ENCODE results near the gene NR2C2AP.
"Not testable (repeated sequence)": the region's sequence is repeated elsewhere in the genome, so short reads cannot be mapped to it uniquely, and the experiment has no call there.

NR2C2AP gene

GRCh38 chr19:19179548-19180441, 23.4 kb downstream of the NR2C2AP start:
- no peak for DNase-seq

DNA sequence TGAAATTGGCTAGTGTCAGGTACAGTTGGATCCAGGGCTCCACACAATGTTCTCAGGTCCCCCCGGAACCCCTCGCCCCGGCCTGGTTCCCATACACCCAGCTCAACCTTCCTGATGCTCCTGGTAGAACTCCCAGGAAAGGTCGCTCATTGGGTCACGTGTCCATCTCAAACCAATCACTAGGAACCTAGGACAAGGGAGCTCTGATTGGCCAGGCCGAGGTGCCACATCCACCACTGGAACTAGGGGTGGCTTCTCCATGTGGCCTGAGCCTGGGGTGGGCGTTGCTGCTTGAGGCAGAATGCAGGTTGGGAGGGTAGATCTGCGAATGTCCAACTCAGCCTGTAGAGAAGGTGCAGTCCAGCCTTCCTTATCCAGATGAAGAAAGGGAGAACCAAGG, 26.3 kb downstream of the NR2C2AP start:
- no peak for DNase-seq

DNA sequence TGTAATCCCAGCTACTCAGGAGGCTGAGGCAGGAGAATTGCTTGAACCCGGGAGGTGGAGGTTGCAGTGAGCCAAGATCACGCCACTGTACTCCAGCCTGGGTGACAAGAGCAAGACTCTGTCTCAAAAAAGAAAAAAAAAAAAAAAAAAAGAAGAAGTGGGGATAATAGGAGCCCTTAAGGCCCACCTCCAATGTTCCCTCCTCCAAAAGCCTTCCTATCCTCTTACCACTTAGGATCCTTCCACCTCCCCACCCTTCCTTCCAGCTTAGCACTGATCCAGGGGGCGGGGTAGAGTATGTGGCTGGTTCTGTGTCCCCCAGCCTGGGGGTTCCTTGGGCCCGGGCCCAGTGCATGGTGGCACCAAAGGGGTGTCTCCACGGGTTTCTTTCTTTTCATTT, 30.0 kb downstream of the NR2C2AP start:
- DNase-seq, result not testable (repeated sequence)

DNA sequence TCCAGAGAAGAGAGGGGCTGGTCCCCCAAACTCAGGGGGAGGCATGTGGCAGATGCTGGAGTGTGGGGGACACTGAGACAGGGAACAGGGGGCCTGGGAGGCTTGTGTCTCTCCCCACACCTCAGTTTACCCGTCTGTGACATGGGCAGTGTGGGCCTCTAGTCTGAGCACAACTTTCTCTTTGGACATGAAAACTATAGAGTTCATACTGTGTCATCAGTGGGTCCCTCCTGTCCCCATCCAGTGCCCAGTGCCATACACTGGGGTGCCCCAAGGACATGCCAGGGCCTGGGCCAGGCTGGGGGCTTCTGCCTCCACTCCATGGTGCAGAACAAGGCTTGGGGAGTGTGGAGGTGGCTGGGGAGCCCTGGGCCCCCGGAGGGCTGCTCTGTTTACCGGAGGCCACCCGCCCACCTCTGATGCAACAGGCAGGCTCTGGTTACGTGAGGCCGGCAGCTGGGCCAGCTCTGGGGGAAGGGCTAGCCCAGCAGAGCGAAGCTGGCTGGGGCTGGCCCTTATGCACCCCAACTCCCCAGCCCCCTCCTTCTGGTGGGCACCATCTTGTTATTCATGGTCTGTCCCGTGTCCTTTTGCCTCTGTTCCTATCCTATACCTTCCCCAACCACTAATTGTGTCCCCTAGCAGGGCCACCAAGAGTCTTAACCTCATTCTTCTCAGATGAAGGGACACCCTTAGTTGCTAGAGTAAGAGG, 31.2 kb downstream of the NR2C2AP start:
- DNase-seq, result no peak

DNA sequence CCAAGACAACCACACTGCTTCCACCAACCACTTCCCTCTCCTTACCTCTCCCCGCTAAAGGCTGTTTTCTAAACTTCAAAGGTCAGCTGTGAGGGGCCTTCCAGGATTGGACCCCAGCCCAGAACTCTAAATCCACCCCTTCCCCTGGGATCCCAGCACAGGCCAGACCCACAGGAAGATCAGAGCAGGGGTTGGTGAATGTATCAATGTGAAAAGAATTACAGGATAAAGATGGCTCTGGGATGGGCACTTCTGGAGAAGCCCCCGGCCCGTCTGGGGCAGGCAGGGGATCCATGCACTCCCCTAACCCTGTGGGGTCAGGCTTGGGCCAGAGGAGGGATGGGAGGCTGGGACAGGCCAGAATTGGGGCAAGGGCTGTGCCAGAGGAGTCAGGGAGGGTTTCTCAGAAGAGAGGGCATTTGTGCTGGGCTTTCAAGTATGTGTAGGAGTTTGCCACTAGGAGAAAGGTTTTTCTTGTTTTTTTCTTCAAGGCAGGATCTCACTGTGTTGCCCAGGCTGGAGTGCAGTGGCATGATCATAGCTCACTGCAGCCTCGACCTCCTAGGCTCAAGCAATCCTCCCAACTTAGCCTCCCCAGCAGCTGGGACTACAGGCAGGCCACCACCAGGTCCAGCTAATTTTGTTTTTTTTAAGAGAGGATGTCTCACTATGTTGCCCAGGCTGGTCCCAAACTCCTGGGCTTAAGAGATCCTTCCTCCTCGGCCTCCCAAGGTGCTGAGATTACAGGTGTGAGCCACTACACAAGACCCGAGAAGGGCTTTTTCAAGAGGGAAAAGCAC, 32.1 kb downstream of the NR2C2AP start:
- DNase-seq, result no peak

- peak; percentile 39 for DNase-seq
Observed at GRCh38 chr19:19170053-19170872, 33.0 kb downstream of the NR2C2AP start, which contains the start of gene MEF2B. Gene MEF2B, minus strand, starts transcription at chr19:19170263. Its CDS starts 19,528 bp downstream, at chr19:19150735.

DNA sequence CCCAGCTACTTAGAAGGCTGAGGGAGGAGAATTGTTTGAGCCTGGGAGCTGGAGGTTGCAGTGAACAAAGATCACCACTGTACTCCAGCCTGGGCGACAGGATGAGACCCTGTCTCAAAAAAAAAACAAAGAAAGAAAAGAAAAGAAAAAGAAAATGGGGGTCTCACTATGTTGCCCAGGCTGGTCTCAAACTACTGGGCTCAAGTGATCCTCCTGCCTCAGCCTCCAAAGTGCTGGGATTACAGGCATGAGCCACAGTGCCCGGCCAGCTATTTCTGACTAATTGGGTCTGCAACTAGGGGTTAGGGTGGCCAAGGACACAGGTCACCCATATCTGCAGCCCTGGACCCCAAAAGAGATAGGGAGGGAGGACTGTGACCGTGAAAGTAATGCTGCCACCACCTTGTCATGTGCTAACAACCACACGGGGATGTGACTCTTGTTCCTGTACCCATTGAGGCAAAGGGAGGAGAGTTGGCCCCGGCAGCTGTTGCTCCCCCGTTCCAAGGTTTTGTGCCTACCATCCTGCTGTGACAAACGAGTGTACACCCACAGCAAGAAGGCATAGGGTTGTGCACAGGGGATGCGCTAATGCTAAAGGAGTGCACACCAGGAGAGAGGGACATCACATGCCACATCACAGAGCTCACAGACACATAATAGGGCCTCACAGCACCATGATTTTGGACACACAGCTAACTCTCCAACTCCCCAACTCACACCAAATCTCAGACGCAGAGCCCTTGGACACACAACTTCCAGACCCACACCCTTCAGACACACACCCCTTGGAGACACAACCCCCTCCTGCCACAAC, 33.8 kb downstream of the NR2C2AP start:
- no peak for DNase-seq

GRCh38 chr19:19167612-19168011, 35.6 kb downstream of the NR2C2AP start:
- no peak for DNase-seq

DNA sequence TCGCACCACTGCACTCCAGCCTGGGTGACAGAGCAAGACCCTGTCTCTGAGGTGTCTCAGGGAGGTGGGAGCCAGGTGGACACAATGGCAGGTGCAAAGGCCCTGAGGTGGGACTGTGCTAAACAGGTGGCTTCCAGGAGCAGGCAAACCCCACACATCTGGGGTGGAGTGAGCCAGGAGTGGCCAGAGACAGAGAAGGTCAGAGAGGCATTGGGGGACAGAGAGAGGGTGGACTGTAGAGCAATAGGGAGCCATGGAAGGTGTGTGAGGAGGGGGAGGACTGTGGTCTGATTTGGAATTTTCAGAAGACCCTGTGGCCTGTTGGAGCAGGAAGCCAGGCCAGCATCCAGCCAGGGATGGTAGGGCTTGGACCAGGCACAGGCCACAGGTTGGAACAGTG, 37.8 kb downstream of the NR2C2AP start:
- no peak for DNase-seq

DNA sequence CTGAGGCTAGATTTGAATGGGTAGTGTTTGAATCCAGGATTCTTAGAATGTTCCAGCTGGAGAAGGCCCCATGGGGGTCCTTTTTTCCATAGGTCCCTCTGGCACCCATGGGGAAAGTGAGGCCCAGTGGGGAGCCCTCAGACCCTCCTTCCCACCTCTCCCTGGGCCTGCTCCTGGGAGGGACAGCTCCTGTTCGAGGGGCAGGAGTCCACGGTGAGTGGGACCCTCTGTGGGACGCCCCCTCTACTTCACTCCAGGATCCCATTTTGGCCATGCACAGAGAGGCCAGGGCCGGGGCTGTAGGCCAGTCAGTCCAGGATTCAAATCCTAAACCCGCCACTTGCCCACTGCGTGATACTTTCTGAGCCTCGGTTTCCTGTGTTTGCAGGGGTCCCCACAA, 40.7 kb downstream of the NR2C2AP start:
- DNase-seq, result no peak

DNA sequence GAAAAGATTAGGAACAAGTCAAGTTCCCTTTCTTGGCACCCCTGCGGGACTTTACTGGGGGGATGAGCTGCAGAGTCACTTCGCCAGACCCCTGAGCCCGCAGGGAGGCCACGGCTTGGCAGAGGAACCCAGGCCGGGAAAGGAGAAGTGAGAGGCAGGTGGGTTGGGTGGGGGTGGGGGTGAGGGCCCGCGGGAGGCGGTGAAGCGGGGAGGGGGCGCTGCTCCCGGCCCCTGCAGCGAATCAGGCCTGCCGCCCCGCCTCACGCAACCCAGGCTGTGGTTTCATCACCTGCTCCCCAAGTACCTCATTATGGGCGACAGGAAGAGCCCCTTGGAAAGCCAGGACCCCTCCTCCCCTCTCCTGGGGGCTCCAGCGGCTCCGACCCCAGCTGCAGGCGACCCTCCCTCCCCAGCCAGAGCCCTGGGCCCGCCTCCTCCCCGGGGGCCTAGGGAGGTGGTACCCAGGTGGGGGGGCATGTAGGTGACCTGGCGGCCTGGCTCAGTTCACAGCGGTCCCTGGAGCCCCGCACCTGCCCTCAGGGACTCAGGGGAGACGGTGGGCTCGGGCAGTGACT, 42.7 kb downstream of the NR2C2AP start:
- no peak for DNase-seq

DNA sequence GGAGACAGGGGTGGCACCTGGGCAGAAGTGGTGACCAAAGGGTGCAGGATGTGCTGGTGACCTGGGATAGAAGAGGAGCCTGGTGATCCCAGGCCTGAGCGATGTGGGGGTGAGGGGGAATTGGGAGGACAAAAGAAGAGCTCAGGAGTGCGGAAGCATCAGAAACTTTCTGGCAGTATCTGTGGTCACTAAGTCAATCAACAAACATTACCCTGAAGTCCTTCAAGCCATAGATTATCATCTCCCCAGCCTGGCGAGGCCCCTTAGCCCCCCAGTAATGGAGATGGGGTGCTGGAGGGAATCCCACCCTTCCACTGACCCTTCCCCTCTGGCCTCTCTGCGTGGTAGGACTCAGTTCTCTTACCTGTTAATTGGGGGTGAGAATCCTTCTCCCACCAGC, 43.7 kb downstream of the NR2C2AP start:
- DNase-seq, result no peak

GRCh38 chr19:19157808-19158207, 45.4 kb downstream of the NR2C2AP start:
- DNase-seq, result no peak

- DNase-seq, result no peak
Observed at GRCh38 chr19:19155495-19156219, 47.6 kb downstream of the NR2C2AP start.

GRCh38 chr19:19154768-19155494, 48.3 kb downstream of the NR2C2AP start:
- no peak for DNase-seq

- DNase-seq, result no peak
Observed at GRCh38 chr19:19152668-19153384, 50.4 kb downstream of the NR2C2AP start.

GRCh38 chr19:19151418-19151817, 51.8 kb downstream of the NR2C2AP start:
- no peak for DNase-seq
